Suprapubic skin (tissue), 4 donors: ENCODE results near the gene ESPL1. TPM values are rescaled to one million over a fixed set of nuclear protein-coding genes. Genes with fewer than 3 reads are reported as not detected.

ENCODE experiments used
- DNase-seq, 2 donors: peaks; one replicate each; pipeline ENCODE4 v3.0.0-alpha.2; 2019; ENCODE audit warnings: low spot score in 2 of 2
- H3K27ac ChIP-seq: fragments of 200-600 bp; sonication (generic); one replicate; pipeline ENCODE4 v1.5.1; 2019
- H3K27me3 ChIP-seq: fragments of 200-600 bp; sonication (generic); one replicate; pipeline ENCODE4 v1.5.1; 2019
- H3K36me3 ChIP-seq: fragments of 200-600 bp; sonication (generic); one replicate; pipeline ENCODE4 v1.5.1; 2019
- H3K4me1 ChIP-seq: fragments of 200-600 bp; sonication (generic); one replicate; pipeline ENCODE4 v1.5.1; 2019
- H3K4me3 ChIP-seq: fragments of 200-600 bp; sonication (generic); one replicate; pipeline ENCODE4 v1.5.1; 2019; ENCODE audit warnings: mild to moderate bottlenecking
- H3K9me3 ChIP-seq: fragments of 200-600 bp; sonication (generic); one replicate; pipeline ENCODE4 v1.5.1; 2019
- EP300 ChIP-seq: sonication (generic); formaldehyde crosslinking; IDR thresholded peaks from one replicate; pipeline ENCODE4 v1.6.1; 2017; ENCODE audit warnings: antibody characterized with exemption
- POLR2A ChIP-seq, 2 donors: fragments of 450-650 bp; IDR thresholded peaks; one replicate each; pipeline ENCODE4 v1.6.1; 2017; ENCODE audit warnings: antibody characterized with exemption in 2 of 2, mild to moderate bottlenecking in 2 of 2, moderate library complexity in 2 of 2
- POLR2AphosphoS5 ChIP-seq, 3 donors: sonication (generic); formaldehyde crosslinking; IDR thresholded peaks; one replicate each; pipeline ENCODE4 v1.6.1; 2017; ENCODE audit warnings: antibody characterized with exemption in 3 of 3
- WGBS: methylation state at CpG from one replicate; pipeline ENCODE4 v1.1.5; 2018; 5-methylcytosine and 5-hydroxymethylcytosine counted together
- total RNA-seq, 4 donors: library from RNA; depleted of rRNA; stranded (reverse); fragments of >200 nt; gene quantifications; one replicate each; pipeline ENCODE4 v1.1.0, GENCODE V29; 2016
- TF ChIP-seq, protein P1 (sequence below), 2 donors: fragments of 200-600 bp in 1 of 2; fragments of 450-650 bp in 1 of 2; sonication (generic) in 1 of 2; IDR thresholded peaks; one replicate each; pipeline ENCODE4 v1.5.1; 2016 to 2019; ENCODE audit warnings: antibody characterized with exemption in 2 of 2, mild to moderate bottlenecking in 1 of 2, moderate library complexity in 1 of 2

The ESPL1 gene
- total RNA-seq, 4 donors from 2014 or later = 5.7 to 10.6 (median 6.1) TPM

DNA sequence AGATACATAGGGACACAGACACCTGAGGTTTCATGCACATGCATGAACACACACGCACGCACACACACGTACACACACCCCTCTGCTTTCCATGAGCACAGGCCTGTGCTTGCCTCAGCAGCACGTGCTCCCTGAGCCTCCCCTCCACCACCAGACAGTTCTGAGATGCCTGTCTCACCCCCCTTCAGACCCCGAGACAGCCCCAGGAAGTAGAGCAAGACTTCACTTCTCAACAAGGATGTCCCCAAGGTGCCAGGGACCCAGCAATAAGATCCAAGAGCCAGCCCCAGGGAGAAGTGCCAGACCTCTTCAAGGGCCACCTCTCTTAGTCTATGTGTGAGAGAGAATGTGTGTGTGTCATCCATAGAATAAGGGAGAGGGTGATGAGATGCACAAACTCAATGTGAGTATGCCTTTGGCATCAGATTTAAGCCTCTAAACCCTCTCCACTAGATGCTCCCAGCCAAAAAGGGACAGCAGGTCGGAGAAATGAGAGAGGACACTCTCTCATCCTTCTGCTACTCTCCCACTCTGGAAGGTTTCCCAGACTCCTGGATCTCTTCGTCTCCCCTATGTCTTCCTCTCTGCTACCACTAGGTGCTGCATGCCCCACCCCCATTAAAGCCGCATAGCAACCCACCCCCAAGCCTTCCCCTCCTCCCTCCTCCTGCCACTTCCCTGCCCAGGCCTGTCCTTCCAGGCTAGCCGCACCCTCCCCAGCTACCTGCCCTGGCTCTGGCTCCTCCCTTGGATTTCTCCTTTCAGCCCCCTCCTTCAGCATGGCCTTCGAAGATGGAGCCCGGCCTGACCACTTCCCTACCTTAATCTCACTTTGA, 43.8 kb upstream of the ESPL1 start:
- DNase-seq = peak in 1 of 2 donors; percentile 77
- peaks cover 96% of the 10 kb centered on the region for H3K4me1 ChIP-seq
- H3K4me3 ChIP-seq = peak overlapping the region; percentile 10
- H3K27me3 ChIP-seq = no peaks in the 10 kb centered on the region
- H3K27ac ChIP-seq = peak overlapping the region; percentile 99
- no peaks in the 10 kb centered on the region for H3K9me3 ChIP-seq
- peaks cover 15% of the 10 kb centered on the region for H3K36me3 ChIP-seq
- 34% methylated on average over 11 of the region's 11 CpGs for WGBS
- no peak for TF ChIP-seq POLR2A (IDR thresholded peaks at IDR 0.05)
- no peak for TF ChIP-seq POLR2AphosphoS5 (IDR thresholded peaks at IDR 0.05)
- TF ChIP-seq, protein P1, sequence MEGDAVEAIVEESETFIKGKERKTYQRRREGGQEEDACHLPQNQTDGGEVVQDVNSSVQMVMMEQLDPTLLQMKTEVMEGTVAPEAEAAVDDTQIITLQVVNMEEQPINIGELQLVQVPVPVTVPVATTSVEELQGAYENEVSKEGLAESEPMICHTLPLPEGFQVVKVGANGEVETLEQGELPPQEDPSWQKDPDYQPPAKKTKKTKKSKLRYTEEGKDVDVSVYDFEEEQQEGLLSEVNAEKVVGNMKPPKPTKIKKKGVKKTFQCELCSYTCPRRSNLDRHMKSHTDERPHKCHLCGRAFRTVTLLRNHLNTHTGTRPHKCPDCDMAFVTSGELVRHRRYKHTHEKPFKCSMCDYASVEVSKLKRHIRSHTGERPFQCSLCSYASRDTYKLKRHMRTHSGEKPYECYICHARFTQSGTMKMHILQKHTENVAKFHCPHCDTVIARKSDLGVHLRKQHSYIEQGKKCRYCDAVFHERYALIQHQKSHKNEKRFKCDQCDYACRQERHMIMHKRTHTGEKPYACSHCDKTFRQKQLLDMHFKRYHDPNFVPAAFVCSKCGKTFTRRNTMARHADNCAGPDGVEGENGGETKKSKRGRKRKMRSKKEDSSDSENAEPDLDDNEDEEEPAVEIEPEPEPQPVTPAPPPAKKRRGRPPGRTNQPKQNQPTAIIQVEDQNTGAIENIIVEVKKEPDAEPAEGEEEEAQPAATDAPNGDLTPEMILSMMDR (IDR thresholded peaks at IDR 0.05) = peak in 1 of 2 donors; percentile 21
- no peak for TF ChIP-seq EP300

DNA sequence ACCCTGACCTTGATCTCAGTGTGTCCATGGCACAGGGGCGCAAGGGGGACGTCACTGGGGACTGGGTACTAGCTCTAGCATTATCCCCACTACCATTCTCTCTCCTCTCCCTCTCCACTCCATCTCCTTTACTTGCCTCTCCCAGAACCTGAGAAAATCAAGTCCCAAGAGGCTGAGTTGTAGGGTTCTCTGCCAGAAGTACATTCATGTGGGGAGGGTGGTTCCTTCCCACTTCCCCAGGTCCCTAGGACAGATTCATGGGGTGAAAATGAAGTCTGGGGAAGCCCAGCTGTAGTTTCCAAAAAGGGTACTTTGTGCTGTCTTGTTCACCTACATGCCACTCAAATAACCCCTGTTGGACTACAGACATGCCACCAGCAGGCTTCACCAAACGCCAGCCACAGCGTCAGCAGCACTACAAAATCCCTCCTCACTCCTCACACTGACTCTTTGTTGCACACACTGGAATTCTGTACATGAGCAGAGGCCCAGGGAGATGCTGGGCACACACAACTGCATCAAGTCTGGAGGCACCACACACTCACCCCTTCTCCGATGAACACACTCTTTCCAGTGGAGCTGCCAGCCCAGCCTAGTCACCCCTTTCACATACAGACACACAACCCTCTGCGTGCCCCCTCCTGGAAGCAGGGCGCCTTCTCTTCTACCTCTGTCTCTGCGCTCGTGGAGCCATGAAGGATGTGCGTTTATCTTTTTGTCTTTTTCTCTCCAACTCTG, 43.0 kb upstream of the ESPL1 start:
- DNase-seq = no peak
- no peaks in the 10 kb centered on the region for H3K27me3 ChIP-seq
- 38% methylated on average over 10 of the region's 10 CpGs for WGBS

DNA sequence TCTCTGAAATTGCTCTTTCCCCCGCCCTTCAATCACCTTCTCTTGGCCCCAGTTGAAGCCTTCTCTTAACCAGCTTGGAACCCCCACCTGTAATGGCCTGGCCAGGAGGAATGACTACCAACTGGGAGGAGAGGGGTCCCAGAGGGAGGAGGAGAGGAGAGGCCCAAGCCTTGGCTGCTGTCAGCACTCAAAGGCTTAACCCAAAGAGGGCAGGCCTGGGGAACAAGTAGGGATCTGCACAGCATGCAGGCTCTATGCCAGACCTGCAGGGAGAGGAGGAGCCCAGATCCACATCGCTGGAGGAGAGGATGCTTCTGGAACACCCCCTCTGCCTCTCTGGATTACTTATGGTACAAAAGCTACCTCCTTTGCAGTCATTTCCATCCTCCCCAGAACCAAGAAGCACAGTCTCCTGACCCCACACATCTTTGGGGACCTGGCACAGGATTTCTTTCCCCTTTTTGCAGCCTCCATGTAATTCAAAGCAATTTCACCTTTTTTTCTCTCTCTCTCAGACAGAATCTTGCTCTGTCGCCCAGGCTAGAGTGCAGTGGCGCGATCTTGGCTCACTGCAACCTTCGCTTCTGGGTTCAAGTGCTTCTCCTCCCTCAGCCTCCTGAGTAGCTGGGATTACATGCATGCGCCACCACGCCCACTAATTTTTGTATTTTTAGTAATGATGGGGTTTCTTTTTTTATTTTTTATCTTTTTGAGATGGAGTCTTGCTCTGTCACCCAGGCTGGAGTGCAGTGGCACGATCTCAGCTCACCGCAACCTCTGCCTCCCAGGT, 42.3 kb upstream of the ESPL1 start:
- no peak for DNase-seq
- 48% methylated on average over 10 of the region's 10 CpGs for WGBS
- peaks cover 15% of the 10 kb centered on the region for H3K36me3 ChIP-seq
- no peak for TF ChIP-seq POLR2AphosphoS5 (IDR thresholded peaks at IDR 0.05)
- TF ChIP-seq POLR2A (IDR thresholded peaks at IDR 0.05) = no peak
- TF ChIP-seq, protein P1 (IDR thresholded peaks at IDR 0.05) = no peak
- no peak for TF ChIP-seq EP300
- H3K27ac ChIP-seq = peak overlapping the region; percentile 99
- H3K4me1 ChIP-seq = peaks cover 95% of the 10 kb centered on the region
- no peak overlapping the region for H3K4me3 ChIP-seq
- no peaks in the 10 kb centered on the region for H3K27me3 ChIP-seq
- no peaks in the 10 kb centered on the region for H3K9me3 ChIP-seq

More for the DNA sequence above, 43.0 kb upstream of the ESPL1 start:
- peak overlapping the region; percentile 10 for H3K4me3 ChIP-seq
- H3K27ac ChIP-seq = peak overlapping the region; percentile 99
- no peaks in the 10 kb centered on the region for H3K9me3 ChIP-seq
- TF ChIP-seq POLR2AphosphoS5 (IDR thresholded peaks at IDR 0.05) = no peak
- TF ChIP-seq, protein P1 (IDR thresholded peaks at IDR 0.05) = no peak
- TF ChIP-seq POLR2A (IDR thresholded peaks at IDR 0.05) = no peak
- TF ChIP-seq EP300 = no peak
- H3K36me3 ChIP-seq = peaks cover 15% of the 10 kb centered on the region
- H3K4me1 ChIP-seq = peaks cover 95% of the 10 kb centered on the region

DNA sequence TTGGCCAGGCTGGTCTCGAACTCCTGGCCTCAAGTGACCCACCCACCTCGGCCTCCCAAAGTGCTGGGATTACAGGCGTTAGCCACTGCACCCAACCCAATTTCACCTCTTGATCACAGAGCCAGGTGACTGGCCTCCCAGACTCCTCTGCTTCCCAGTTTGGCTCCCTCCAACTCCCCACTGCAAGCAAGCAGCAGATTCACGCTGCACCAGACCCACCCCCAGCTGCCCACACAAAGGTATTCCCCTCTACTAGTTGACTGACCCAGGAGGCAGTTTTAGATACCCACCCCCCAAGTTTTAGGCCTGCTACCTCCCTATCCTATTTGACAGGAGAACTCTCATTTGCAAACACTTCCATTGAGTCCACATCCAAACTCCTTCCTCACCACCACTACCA, 41.3 kb upstream of the ESPL1 start:
- peak overlapping the region; percentile 99 for H3K27ac ChIP-seq
- no peaks in the 10 kb centered on the region for H3K9me3 ChIP-seq
- H3K36me3 ChIP-seq = peaks cover 15% of the 10 kb centered on the region
- TF ChIP-seq POLR2AphosphoS5 (IDR thresholded peaks at IDR 0.05) (no peak), POLR2A (IDR thresholded peaks at IDR 0.05) (no peak), EP300 (no peak)
- TF ChIP-seq, protein P1 (IDR thresholded peaks at IDR 0.05) = no peak
- H3K27me3 ChIP-seq = no peaks in the 10 kb centered on the region
- peaks cover 96% of the 10 kb centered on the region for H3K4me1 ChIP-seq
- no peak overlapping the region for H3K4me3 ChIP-seq
- 94% methylated on average over 4 of the region's 4 CpGs for WGBS
- DNase-seq = no peak
